ENCODE data around the gene HOXD8. TPM values are rescaled to one million over a fixed set of nuclear protein-coding genes. Genes with fewer than 3 reads are reported as not detected.
A peak's percentile ranks its signal among the peaks of the same experiment; 100 is the strongest.

Gene HOXD8
- total RNA-seq, 1 donor from 2014 or later: not detected

GRCh38 chr2:176175709-176176607 is 46.5 kb downstream of the HOXD8 start:
- POLR2A ChIA-PET: interaction anchor here (0.6 kb wide), 1 partner anchor 9 kb away, joined by 3 read pairs; no protein-coding TSS in a partner anchor
- CTCF ChIA-PET: interaction anchor here (1.3 kb wide), 1 partner anchor 379 kb away, joined by 3 read pairs; no protein-coding TSS in a partner anchor
- TF ChIP-seq CTCF (IDR thresholded peaks at IDR 0.05): no peak
- H3K27ac Mint-ChIP-seq: no peak overlapping the region
- intact Hi-C loops (cut with micrococcal nuclease): no loop called here
- peaks cover 75% of the 10 kb centered on the region for H3K27me3 Mint-ChIP-seq
- peaks cover 9% of the 10 kb centered on the region for H3K4me1 Mint-ChIP-seq
- ATAC-seq (ENCODE audit: low read depth) (no peak), DNase-seq (no peak)
- H3K9me3 Mint-ChIP-seq: no peaks in the 10 kb centered on the region
- no peaks in the 10 kb centered on the region for H3K36me3 Mint-ChIP-seq (ENCODE audit: low read depth)
- no peak overlapping the region for H3K4me3 Mint-ChIP-seq

- TF ChIP-seq CTCF (IDR thresholded peaks at IDR 0.05): no peak
- Mint-ChIP-seq H3K4me1 (peaks cover 7% of the 10 kb centered on the region), H3K27me3 (peaks cover 74% of the 10 kb centered on the region), H3K4me3 (no peak overlapping the region), H3K27ac (no peak overlapping the region), H3K9me3 (no peaks in the 10 kb centered on the region), H3K36me3 (ENCODE audit: low read depth) (no peaks in the 10 kb centered on the region)
- no peak for DNase-seq
- intact Hi-C loops (cut with micrococcal nuclease): no loop called here
- CTCF ChIA-PET: interaction anchor here (1.3 kb wide), 1 partner anchor 377 kb away, joined by 3 read pairs; no protein-coding TSS in a partner anchor
- ATAC-seq (ENCODE audit: low read depth): no peak
- POLR2A ChIA-PET: no interaction called here
Measured at GRCh38 chr2:176177580-176178037, 48.1 kb downstream of the HOXD8 start.

GRCh38 chr2:176178038-176178756 is 48.7 kb downstream of the HOXD8 start:
- POLR2A ChIA-PET: no interaction called here
- Mint-ChIP-seq H3K9me3 (no peaks in the 10 kb centered on the region), H3K36me3 (ENCODE audit: low read depth) (no peaks in the 10 kb centered on the region)

GRCh38 chr2:176178757-176179295 is 49.3 kb downstream of the HOXD8 start:
- Mint-ChIP-seq H3K27me3 (peaks cover 73% of the 10 kb centered on the region), H3K36me3 (ENCODE audit: low read depth) (no peaks in the 10 kb centered on the region), H3K4me3 (no peak overlapping the region), H3K27ac (no peak overlapping the region), H3K4me1 (peaks cover 6% of the 10 kb centered on the region), H3K9me3 (no peaks in the 10 kb centered on the region)
- TF ChIP-seq CTCF (IDR thresholded peaks at IDR 0.05): no peak
- POLR2A ChIA-PET: no interaction called here
- intact Hi-C loops (cut with micrococcal nuclease): no loop called here
- no peak for ATAC-seq (ENCODE audit: low read depth)
- CTCF ChIA-PET: no interaction called here
- no peak for DNase-seq

More at GRCh38 chr2:176178038-176178756, 48.7 kb downstream of the HOXD8 start:
- Mint-ChIP-seq H3K4me1 (peaks cover 7% of the 10 kb centered on the region), H3K4me3 (peak overlapping the region; percentile 7), H3K27me3 (peaks cover 76% of the 10 kb centered on the region), H3K27ac (no peak overlapping the region)
- no peak for TF ChIP-seq CTCF (IDR thresholded peaks at IDR 0.05)
- ATAC-seq (ENCODE audit: low read depth) (no peak), DNase-seq (no peak)
- intact Hi-C loops (cut with micrococcal nuclease): no loop called here
- CTCF ChIA-PET: no interaction called here

GRCh38 chr2:176181551-176181950 is 52.0 kb downstream of the HOXD8 start:
- H3K27me3 Mint-ChIP-seq: peaks cover 64% of the 10 kb centered on the region
- no peak for DNase-seq
- no peak overlapping the region for H3K4me3 Mint-ChIP-seq
- POLR2A ChIA-PET: no interaction called here
- intact Hi-C loops (cut with micrococcal nuclease): no loop called here
- no peak for ATAC-seq (ENCODE audit: low read depth)
- no peaks in the 10 kb centered on the region for H3K9me3 Mint-ChIP-seq
- no peak for TF ChIP-seq CTCF (IDR thresholded peaks at IDR 0.05)
- H3K36me3 Mint-ChIP-seq (ENCODE audit: low read depth): no peaks in the 10 kb centered on the region
- no peak overlapping the region for H3K27ac Mint-ChIP-seq
- CTCF ChIA-PET: no interaction called here
- H3K4me1 Mint-ChIP-seq: peaks cover 4% of the 10 kb centered on the region
